HEK293T (cell line): ENCODE results near the gene ENTPD8.

Source experiments
- BHLHE40 ChIP-seq: fragments of 450-650 bp; IDR thresholded peaks from 2 replicates; pipeline ENCODE4 v1.6.1; 2016; ENCODE audit warnings: mild to moderate bottlenecking, moderate library complexity, borderline replicate concordance
- CTBP1 ChIP-seq: fragments of 450-650 bp; IDR thresholded peaks from 2 replicates; pipeline ENCODE4 v1.6.1; 2016; ENCODE audit warnings: borderline replicate concordance
- ELF4 ChIP-seq: fragments of 450-650 bp; IDR thresholded peaks from 2 replicates; pipeline ENCODE4 v1.6.1; 2017; ENCODE audit warnings: antibody characterized with exemption
- FOXK2 ChIP-seq: fragments of 450-650 bp; IDR thresholded peaks from 2 replicates; pipeline ENCODE4 v1.6.1; 2016; ENCODE audit warnings: mild to moderate bottlenecking
- LEF1 ChIP-seq: fragments of 450-650 bp; IDR thresholded peaks from 2 replicates; pipeline ENCODE4 v1.6.1; 2017; ENCODE audit warnings: mild to moderate bottlenecking, borderline replicate concordance
- SP1 ChIP-seq: fragments of 450-650 bp; IDR thresholded peaks from 2 replicates; pipeline ENCODE4 v1.6.1; 2017
- TARDBP ChIP-seq: fragments of 450-650 bp; IDR thresholded peaks from 2 replicates; pipeline ENCODE4 v1.6.1; 2016

DNA sequence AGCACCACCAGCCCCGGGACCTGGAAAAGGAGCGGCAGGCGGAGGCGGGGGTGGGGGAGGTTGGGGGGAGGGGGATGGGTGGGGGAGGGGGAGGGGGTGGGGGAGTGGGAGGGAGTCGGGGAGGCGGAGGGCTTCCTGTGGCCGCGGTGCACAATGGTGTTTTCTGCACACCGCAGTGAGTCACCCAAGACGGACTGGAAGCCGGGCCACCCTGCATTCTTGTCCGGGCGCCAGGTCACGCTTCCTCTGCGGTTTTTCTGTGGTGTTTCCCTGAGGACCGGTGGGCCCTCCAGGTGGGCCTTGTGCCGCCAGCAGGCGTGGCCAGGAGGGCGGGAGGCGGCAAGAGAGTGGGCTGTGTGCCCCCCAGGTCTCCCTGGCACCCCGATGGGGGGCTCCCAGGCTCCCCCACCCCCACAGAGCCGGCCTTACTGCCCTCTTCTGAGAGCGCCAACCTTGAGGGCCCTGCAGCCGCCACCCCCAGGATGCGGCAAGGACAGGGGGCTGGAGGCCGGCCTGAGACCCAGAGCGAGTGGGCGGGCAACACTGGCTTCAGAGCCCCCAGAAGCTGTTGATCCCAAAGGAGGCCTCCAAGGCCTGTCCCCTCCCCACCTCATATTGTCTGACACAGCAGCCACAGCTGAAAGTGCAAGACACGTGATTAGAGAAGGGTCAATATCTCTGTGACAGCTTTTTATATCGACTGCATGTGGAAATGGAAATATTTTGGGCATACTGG, 29.3 kb downstream of the ENTPD8 start:
- TF ChIP-seq BHLHE40 = no peak
- TF ChIP-seq FOXK2 = no peak
- no peak for TF ChIP-seq CTBP1
- TF ChIP-seq LEF1 = no peak
- no peak for TF ChIP-seq ELF4
- no peak for TF ChIP-seq SP1
- TF ChIP-seq TARDBP = no peak
